ENCODE data around the gene PKD1L1. TPM values are rescaled to one million over a fixed set of nuclear protein-coding genes. Genes with fewer than 3 reads are reported as not detected.

The PKD1L1 gene
- total RNA-seq, 4 donors from 2014 or later, result 0.06 to 0.19 (median 0.13) TPM; not detected in 1

DNA sequence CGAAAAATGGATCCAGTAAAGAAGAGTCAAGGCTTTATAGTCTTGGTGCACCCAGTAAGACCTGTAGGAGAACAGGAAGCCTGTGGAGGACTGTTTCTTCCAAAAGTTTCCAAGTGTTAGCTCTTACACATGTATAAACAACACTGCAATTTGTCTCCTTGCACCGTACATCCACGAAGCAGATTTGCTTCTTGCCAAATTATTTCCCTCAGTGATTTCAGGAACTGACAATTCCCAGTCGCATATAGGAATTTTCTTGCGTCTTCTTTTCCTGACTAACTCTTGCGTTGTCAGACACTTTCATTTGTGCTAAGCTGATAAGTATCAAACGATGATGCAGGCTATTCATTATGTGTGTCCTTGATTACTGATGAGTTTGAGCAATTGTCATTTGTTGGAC is 182.1 kb downstream of the PKD1L1 start:
- Histone ChIP-seq H3K9me3 (no peaks in the 10 kb centered on the region), H3K27me3 (peaks cover 0 to 6% (median 0%) of the 10 kb centered on the region in 4 donors), H3K4me1 (no peaks in the 10 kb centered on the region), H3K36me3 (no peaks in the 10 kb centered on the region), H3K27ac (no peak overlapping the region), H3K4me3 (no peak overlapping the region)
- TF ChIP-seq, protein P1, sequence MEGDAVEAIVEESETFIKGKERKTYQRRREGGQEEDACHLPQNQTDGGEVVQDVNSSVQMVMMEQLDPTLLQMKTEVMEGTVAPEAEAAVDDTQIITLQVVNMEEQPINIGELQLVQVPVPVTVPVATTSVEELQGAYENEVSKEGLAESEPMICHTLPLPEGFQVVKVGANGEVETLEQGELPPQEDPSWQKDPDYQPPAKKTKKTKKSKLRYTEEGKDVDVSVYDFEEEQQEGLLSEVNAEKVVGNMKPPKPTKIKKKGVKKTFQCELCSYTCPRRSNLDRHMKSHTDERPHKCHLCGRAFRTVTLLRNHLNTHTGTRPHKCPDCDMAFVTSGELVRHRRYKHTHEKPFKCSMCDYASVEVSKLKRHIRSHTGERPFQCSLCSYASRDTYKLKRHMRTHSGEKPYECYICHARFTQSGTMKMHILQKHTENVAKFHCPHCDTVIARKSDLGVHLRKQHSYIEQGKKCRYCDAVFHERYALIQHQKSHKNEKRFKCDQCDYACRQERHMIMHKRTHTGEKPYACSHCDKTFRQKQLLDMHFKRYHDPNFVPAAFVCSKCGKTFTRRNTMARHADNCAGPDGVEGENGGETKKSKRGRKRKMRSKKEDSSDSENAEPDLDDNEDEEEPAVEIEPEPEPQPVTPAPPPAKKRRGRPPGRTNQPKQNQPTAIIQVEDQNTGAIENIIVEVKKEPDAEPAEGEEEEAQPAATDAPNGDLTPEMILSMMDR (IDR thresholded peaks at IDR 0.05), result no peak
- no peak for TF ChIP-seq POLR2A (IDR thresholded peaks at IDR 0.05)
- intact Hi-C loops (cut with DNase I), result no loop called here
- WGBS, 2 donors, result 82 to 87% methylated on average over 7 of the region's 7 CpGs
- DNase-seq, result no peak

DNA sequence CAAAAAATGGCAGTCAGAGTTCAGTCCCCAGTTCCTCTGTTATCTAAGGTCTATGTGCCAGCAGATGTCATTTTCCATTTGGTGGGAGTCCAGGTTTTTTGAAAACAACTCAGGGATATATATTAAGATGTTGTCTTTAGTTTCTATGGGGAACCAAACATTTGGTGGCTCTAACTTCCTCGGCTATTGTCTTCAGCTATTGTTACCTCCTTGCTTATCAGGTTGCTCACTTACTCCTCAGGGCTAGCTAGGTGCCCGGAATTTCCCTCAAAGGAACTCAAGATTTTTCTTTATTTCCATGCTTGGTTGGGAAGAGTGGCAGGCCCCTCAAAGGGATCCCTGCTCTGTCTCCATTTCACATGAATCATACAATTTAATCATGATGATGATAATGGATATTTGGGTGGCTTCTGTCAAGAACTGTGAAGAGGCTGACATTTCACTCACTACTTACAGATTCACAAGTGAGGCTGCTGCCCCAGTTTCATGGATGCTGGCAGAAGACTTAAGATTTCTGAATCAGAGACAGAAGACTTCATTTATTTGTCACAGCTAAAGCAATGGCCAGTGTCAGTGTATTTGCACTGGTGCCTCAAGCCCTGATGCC is 182.8 kb downstream of the PKD1L1 start:
- Histone ChIP-seq H3K4me1 (no peaks in the 10 kb centered on the region), H3K27ac (no peak overlapping the region), H3K36me3 (no peaks in the 10 kb centered on the region), H3K27me3 (peaks cover 0 to 3% (median 0%) of the 10 kb centered on the region in 4 donors), H3K9me3 (no peaks in the 10 kb centered on the region), H3K4me3 (no peak overlapping the region)
- 86 to 87% methylated on average over 2 of the region's 2 CpGs for WGBS, 2 donors
- no peak for DNase-seq
- no peak for TF ChIP-seq POLR2A (IDR thresholded peaks at IDR 0.05)
- TF ChIP-seq, protein P1 (IDR thresholded peaks at IDR 0.05), result no peak
- intact Hi-C loops (cut with DNase I), result no loop called here

DNA sequence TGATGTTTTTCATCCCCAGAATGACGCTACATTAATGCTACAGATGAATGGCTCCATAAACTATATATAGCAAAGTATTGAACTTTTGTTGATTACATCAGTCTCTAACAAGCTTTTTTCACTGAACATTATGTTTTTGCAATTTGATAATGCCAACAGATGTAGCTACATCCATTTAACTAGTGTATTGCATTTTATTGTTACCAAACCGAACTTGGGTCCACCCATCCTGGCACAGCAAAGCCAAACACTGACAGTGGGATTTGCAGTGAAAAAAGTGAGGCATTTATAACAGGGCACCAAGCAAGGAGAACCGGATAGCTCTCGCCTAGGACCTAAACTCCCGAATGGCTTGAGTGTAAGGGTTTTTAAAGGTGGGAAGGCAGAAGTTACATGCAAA is 183.5 kb downstream of the PKD1L1 start:
- H3K4me1 ChIP-seq, result no peaks in the 10 kb centered on the region
- TF ChIP-seq, protein P1 (IDR thresholded peaks at IDR 0.05), result no peak
- TF ChIP-seq POLR2A (IDR thresholded peaks at IDR 0.05), result no peak
- no peaks in the 10 kb centered on the region for H3K27me3 ChIP-seq
- no peaks in the 10 kb centered on the region for H3K36me3 ChIP-seq
- no peak for DNase-seq
- H3K9me3 ChIP-seq, result no peaks in the 10 kb centered on the region
- no peak overlapping the region for H3K4me3 ChIP-seq
- WGBS, 2 donors, result 80 to 94% methylated on average over 5 of the region's 5 CpGs
- H3K27ac ChIP-seq, result no peak overlapping the region
- intact Hi-C loops (cut with DNase I), result no loop called here

DNA sequence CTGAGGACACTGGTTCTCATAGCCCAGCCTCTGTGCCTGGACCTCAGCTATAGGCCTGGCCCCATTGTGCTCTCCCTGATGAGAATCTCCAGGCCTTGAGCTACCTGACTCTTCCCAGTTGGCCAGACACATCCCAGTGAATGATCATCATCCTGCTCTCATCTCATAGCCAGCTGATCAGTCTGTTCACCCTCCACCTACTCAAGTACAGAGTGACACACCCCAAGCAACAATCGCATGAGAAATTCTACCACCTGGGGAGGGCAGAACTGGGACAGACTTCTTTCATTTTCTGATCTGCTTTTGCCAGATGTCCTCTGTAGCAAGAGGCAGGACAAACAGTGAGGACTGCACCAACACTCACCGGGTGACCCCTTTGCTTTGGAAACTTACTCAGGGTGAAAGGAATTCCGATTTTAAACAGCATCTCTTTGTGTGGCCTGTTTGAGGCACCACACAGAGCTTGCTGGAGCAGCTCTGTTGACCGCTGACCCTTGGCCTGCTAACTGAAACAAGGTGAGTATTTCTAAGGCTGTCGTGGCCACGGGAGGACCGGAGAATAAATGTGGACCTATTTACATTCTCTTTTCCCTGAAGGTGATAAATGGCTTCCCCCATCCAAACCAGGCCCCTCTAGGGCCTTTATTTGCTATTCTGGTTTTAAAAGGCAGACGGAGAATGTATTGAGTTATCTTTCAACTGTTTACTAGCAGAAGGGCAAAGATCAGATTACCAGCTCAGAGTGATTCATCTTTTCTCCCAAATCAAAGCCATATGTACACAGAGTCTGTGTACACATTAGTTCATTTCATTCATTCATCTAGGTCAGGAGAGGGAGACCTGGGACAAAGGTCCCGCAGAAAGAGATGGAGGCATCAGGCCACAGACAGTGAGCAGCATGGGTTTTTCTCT is 184.9 kb downstream of the PKD1L1 start:
- H3K27ac ChIP-seq, result peak overlapping the region in 2 of 4 donors; percentile 29 to 45

More for the DNA sequence above, 184.9 kb downstream of the PKD1L1 start:
- no peak for DNase-seq
- intact Hi-C loops (cut with DNase I), result no loop called here
- H3K4me1 ChIP-seq, result peaks cover 0 to 4% (median 0%) of the 10 kb centered on the region in 3 donors
- no peaks in the 10 kb centered on the region for H3K9me3 ChIP-seq
- TF ChIP-seq, protein P1 (IDR thresholded peaks at IDR 0.05), result no peak
- TF ChIP-seq POLR2A (IDR thresholded peaks at IDR 0.05), result no peak
- WGBS, 2 donors, result 61 to 64% methylated on average over 6 to 7 of the region's 9 CpGs
- no peaks in the 10 kb centered on the region for H3K27me3 ChIP-seq
- no peak overlapping the region for H3K4me3 ChIP-seq
- H3K36me3 ChIP-seq, result no peaks in the 10 kb centered on the region
